C4-2B (cell line): ENCODE measurements around the gene TCF3.

Experiments
- ZFX ChIP-seq: fragments of 450-650 bp; IDR thresholded peaks from 2 replicates; pipeline ENCODE4 v1.6.1; 2017
- TF ChIP-seq, protein P1 (sequence below): fragments of 450-650 bp; conservative IDR thresholded peaks from 2 replicates; pipeline ENCODE4 v1.5.1; 2017; ENCODE audit warnings: mild to moderate bottlenecking

DNA sequence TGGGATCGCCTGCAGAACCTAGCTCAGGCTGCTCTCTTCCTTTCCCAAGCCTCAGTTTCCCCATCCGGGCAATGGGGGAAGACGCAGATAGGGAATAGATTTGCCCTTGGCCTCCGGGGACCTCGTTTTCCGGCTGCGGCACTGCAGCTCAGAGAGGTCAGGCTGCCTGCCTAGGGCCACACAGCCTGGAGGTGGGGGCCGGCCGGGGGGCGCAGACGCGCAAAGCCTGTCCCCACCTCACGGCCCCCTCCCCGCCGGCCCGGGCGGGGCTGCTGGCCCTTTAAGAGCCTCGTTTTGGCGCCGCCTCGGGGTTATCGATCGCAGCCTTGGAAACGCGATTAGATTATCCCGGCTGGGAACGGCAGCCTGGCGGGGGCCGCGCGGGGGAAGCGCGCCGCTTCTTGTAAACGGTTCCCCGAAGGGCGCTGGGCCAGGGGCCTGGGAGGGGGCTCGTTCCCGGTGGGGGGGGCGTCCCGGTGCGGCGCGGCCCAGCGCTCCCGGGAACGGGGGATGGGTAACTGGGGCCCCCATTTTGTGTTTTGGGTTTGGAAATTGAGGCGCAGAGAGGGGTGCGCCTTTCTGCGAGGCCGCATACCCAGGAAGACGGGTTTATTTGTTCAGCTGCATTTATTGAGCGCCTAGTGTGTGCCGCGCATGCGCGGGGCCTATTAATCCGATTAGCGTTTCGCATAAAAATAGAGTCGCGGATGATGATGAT lies 23.4 kb upstream of the TCF3 start:
- TF ChIP-seq, protein P1, sequence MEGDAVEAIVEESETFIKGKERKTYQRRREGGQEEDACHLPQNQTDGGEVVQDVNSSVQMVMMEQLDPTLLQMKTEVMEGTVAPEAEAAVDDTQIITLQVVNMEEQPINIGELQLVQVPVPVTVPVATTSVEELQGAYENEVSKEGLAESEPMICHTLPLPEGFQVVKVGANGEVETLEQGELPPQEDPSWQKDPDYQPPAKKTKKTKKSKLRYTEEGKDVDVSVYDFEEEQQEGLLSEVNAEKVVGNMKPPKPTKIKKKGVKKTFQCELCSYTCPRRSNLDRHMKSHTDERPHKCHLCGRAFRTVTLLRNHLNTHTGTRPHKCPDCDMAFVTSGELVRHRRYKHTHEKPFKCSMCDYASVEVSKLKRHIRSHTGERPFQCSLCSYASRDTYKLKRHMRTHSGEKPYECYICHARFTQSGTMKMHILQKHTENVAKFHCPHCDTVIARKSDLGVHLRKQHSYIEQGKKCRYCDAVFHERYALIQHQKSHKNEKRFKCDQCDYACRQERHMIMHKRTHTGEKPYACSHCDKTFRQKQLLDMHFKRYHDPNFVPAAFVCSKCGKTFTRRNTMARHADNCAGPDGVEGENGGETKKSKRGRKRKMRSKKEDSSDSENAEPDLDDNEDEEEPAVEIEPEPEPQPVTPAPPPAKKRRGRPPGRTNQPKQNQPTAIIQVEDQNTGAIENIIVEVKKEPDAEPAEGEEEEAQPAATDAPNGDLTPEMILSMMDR, result no peak
- TF ChIP-seq ZFX, result no peak
